ENCODE measurements around the gene ERBB2. TPM values are rescaled to one million over a fixed set of nuclear protein-coding genes. Genes with fewer than 3 reads are reported as not detected.
A peak's percentile ranks its signal among the peaks of the same experiment; 100 is the strongest.

ERBB2 gene
- total and polyA plus RNA-seq, 2 of the 13 experiments (the other 11 are each of a cell fraction or from before 2014, with no cell fraction given) = 57.7 to 64.1 TPM

- TF ChIP-seq FOXO4 (CRISPR knock-in tag; conservative IDR thresholded peaks at IDR 0.05) (no peak), ZBTB38 (CRISPR knock-in tag; IDR thresholded peaks at IDR 0.05) (peak; percentile 37; the same call in 1 of the 2 replicates), HMG20A (CRISPR knock-in tag; IDR thresholded peaks at IDR 0.05; ENCODE audit: borderline replicate concordance) (no peak), ZHX1 (CRISPR knock-in tag; IDR thresholded peaks at IDR 0.05; ENCODE audit: low read depth) (no peak), GTF3A (CRISPR knock-in tag; conservative IDR thresholded peaks at IDR 0.05) (no peak), ESRRA (CRISPR knock-in tag; IDR thresholded peaks at IDR 0.05; ENCODE audit: low read depth) (no peak), KLF6 (CRISPR knock-in tag; IDR thresholded peaks at IDR 0.05) (peak; percentile 60; the same call in 1 of the 2 replicates), KLF11 (CRISPR knock-in tag; IDR thresholded peaks at IDR 0.05) (no peak), ATF1 (CRISPR knock-in tag; IDR thresholded peaks at IDR 0.05) (no peak), SMAD9 (CRISPR knock-in tag; IDR thresholded peaks at IDR 0.05) (no peak), ZNF792 (CRISPR knock-in tag; IDR thresholded peaks at IDR 0.05) (no peak; the same call in 1 of the 2 replicates), ZNF367 (CRISPR knock-in tag; IDR thresholded peaks at IDR 0.05; ENCODE audit: borderline replicate concordance) (no peak), MAFF (IDR thresholded peaks at IDR 0.05; ENCODE audit: low read depth, low read length) (no peak), ZFX (CRISPR knock-in tag; IDR thresholded peaks at IDR 0.05; ENCODE audit: low read depth) (peak; percentile 75), NFAT5 (CRISPR knock-in tag; IDR thresholded peaks at IDR 0.05) (no peak), ASH2L (IDR thresholded peaks at IDR 0.05; ENCODE audit: insufficient read length, low read depth, low read length) (no peak), HNF1B (CRISPR knock-in tag; IDR thresholded peaks at IDR 0.05) (no peak), SRY (CRISPR knock-in tag; IDR thresholded peaks at IDR 0.05) (0 out of 2 replicates have a peak, but pooled peaks have one; percentile 34), ZUFSP (CRISPR knock-in tag; IDR thresholded peaks at IDR 0.05; ENCODE audit: borderline replicate concordance) (no peak)
These were observed at the start of gene ERBB2 (continued) for GRCh38 chr17:39699818-39700147.
